WTC11 (cell line): Measurements from ENCODE around the gene PDK4. TPM values are rescaled to one million over a fixed set of nuclear protein-coding genes. Genes with fewer than 3 reads are reported as not detected.

Source experiments
- ATAC-seq: fragments of 200-7000 bp; cut with Tn5 transposase; 2 replicates; pipeline ENCODE4 v1.10.0; 2021; ENCODE audit warnings: mild to moderate bottlenecking, moderate library complexity
- CTCF ChIA-PET: fragments of 300-600 bp; sonication (Branson Sonifier 250); formaldehyde crosslinking; loops from one replicate; lab custom pipeline; 2021; ENCODE audit warnings: antibody characterized with exemption; lab: Charles Lee
- POLR2A ChIA-PET: fragments of 350-600 bp; sonication (Branson Sonifier 250); formaldehyde crosslinking; loops from one replicate; lab custom pipeline; 2021; ENCODE audit warnings: antibody characterized with exemption; lab: Charles Lee
- DNase-seq: peaks from one replicate; pipeline ENCODE4 v3.0.0; 2021; ENCODE audit warnings: low spot score
- H3K27ac Mint-ChIP-seq: 2 replicates; pipeline ENCODE4 v1.8.0; 2021; ENCODE audit warnings: mixed read lengths
- H3K27me3 Mint-ChIP-seq: 2 replicates; pipeline ENCODE4 v1.8.0; 2021; ENCODE audit warnings: low read depth, mild to moderate bottlenecking, moderate library complexity, mixed read lengths
- H3K36me3 Mint-ChIP-seq: 2 replicates; pipeline ENCODE4 v1.8.0; 2021; ENCODE audit warnings: mixed read lengths
- H3K4me1 Mint-ChIP-seq: 2 replicates; pipeline ENCODE4 v1.8.0; 2022; ENCODE audit warnings: mixed read lengths
- H3K4me3 Mint-ChIP-seq: 2 replicates; pipeline ENCODE4 v1.8.0; 2021; ENCODE audit warnings: mild to moderate bottlenecking, moderate library complexity, mixed read lengths
- H3K9me3 Mint-ChIP-seq: 2 replicates; pipeline ENCODE4 v1.8.0; 2021; ENCODE audit warnings: mixed read lengths
- CBFB ChIP-seq: sonication (generic); formaldehyde crosslinking; IDR thresholded peaks from 2 replicates; pipeline ENCODE4 v1.8.1; 2022; ENCODE audit warnings: mild to moderate bottlenecking, low read depth, missing genetic modification reagents
- CREB1 ChIP-seq: sonication (generic); formaldehyde crosslinking; IDR thresholded peaks from 2 replicates; pipeline ENCODE4 v1.8.0; 2023; ENCODE audit warnings: mild to moderate bottlenecking, missing genetic modification reagents
- EMX1 ChIP-seq: fragments of 250-450 bp; sonication (Bioruptor Pico); IDR thresholded peaks from 2 replicates; pipeline ENCODE4 v1.8.0; 2021; ENCODE audit warnings: mild to moderate bottlenecking
- FOXK1 ChIP-seq: sonication (generic); formaldehyde crosslinking; IDR thresholded peaks from 2 replicates; pipeline ENCODE4 v1.8.0; 2022; ENCODE audit warnings: mild to moderate bottlenecking, moderate library complexity, missing genetic modification reagents
- HMGA2 ChIP-seq: fragments of 250-450 bp; sonication (Bioruptor Pico); IDR thresholded peaks from 2 replicates; pipeline ENCODE4 v1.4.0; 2021; ENCODE audit warnings: mild to moderate bottlenecking, moderate library complexity
- JAZF1 ChIP-seq: fragments of 250-450 bp; sonication (Bioruptor Pico); IDR thresholded peaks from 2 replicates; pipeline ENCODE4 v1.9.0; 2021; ENCODE audit warnings: moderate library complexity, mild to moderate bottlenecking, inconsistent platforms
- RELA ChIP-seq: sonication (generic); formaldehyde crosslinking; IDR thresholded peaks from 2 replicates; pipeline ENCODE4 v1.8.1; 2022; ENCODE audit warnings: missing genetic modification reagents, mild to moderate bottlenecking, borderline replicate concordance
- TEAD1 ChIP-seq: sonication (generic); formaldehyde crosslinking; IDR thresholded peaks from 2 replicates; pipeline ENCODE4 v1.8.0; 2022; ENCODE audit warnings: mild to moderate bottlenecking, missing genetic modification reagents
- ZNF219 ChIP-seq: sonication (generic); formaldehyde crosslinking; IDR thresholded peaks from 2 replicates; pipeline ENCODE4 v1.8.0; 2023; ENCODE audit warnings: missing genetic modification reagents, mild to moderate bottlenecking, borderline replicate concordance
- total RNA-seq: library from RNA; stranded (reverse); gene quantifications from 3 replicates; pipeline ENCODE4 v1.2.3, GENCODE V29; 2021
- TF ChIP-seq, protein P1 (sequence below): sonication (generic); formaldehyde crosslinking; IDR thresholded peaks from 2 replicates; pipeline ENCODE4 v1.8.1; 2023; ENCODE audit warnings: mild to moderate bottlenecking, missing genetic modification reagents, borderline replicate concordance
- TF ChIP-seq, protein P2 (sequence below): fragments of 250-450 bp; sonication (Bioruptor Pico); IDR thresholded peaks from 2 replicates; pipeline ENCODE4 v1.9.0; 2021; ENCODE audit warnings: moderate library complexity, mild to moderate bottlenecking, inconsistent platforms, borderline replicate concordance
- TF ChIP-seq, protein P3 (sequence below): sonication (generic); formaldehyde crosslinking; IDR thresholded peaks from 2 replicates; pipeline ENCODE4 v1.8.0; 2022; ENCODE audit warnings: mild to moderate bottlenecking, missing genetic modification reagents
- TF ChIP-seq, protein P4 (sequence below): fragments of 250-450 bp; sonication (Bioruptor Pico); IDR thresholded peaks from 2 replicates; pipeline ENCODE4 v1.9.0; 2021; ENCODE audit warnings: mild to moderate bottlenecking, borderline replicate concordance
- TF ChIP-seq, protein P5 (sequence below): sonication (generic); formaldehyde crosslinking; conservative IDR thresholded peaks from 2 replicates; pipeline ENCODE4 v1.8.1; 2023; ENCODE audit warnings: mild to moderate bottlenecking, low read depth, missing genetic modification reagents, moderate library complexity

PDK4 gene
- total RNA-seq, 1 experiment from 2014 or later = 0.31 TPM

DNA sequence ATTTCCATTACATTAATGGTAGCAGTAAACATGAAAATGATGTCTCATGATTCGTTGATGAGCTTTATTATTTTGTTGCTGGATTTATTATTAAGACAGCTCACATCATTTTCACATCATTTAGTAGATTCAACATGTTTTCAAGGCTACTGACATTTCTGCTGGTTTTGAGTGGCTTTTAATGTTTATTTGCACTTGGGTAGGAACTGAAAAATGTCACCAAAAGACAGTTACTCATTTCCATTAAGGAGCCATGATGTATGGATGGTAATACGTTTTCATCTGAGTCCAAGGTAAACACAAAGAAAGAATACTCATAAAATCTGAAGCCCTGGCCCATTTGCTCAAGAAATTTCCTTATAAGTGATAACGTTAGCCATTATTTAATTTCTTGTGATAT, 14.8 kb downstream of the PDK4 start:
- POLR2A ChIA-PET = no interaction called here
- H3K27me3 Mint-ChIP-seq = no peaks in the 10 kb centered on the region
- no peak overlapping the region for H3K4me3 Mint-ChIP-seq
- TF ChIP-seq EMX1 (CRISPR knock-in tag) (no peak), RELA (CRISPR knock-in tag) (no peak), CREB1 (CRISPR knock-in tag) (no peak), FOXK1 (no peak), CBFB (no peak), HMGA2 (CRISPR knock-in tag) (no peak), JAZF1 (CRISPR knock-in tag) (no peak), ZNF219 (CRISPR knock-in tag) (no peak), TEAD1 (CRISPR knock-in tag) (no peak)
- TF ChIP-seq, protein P1, sequence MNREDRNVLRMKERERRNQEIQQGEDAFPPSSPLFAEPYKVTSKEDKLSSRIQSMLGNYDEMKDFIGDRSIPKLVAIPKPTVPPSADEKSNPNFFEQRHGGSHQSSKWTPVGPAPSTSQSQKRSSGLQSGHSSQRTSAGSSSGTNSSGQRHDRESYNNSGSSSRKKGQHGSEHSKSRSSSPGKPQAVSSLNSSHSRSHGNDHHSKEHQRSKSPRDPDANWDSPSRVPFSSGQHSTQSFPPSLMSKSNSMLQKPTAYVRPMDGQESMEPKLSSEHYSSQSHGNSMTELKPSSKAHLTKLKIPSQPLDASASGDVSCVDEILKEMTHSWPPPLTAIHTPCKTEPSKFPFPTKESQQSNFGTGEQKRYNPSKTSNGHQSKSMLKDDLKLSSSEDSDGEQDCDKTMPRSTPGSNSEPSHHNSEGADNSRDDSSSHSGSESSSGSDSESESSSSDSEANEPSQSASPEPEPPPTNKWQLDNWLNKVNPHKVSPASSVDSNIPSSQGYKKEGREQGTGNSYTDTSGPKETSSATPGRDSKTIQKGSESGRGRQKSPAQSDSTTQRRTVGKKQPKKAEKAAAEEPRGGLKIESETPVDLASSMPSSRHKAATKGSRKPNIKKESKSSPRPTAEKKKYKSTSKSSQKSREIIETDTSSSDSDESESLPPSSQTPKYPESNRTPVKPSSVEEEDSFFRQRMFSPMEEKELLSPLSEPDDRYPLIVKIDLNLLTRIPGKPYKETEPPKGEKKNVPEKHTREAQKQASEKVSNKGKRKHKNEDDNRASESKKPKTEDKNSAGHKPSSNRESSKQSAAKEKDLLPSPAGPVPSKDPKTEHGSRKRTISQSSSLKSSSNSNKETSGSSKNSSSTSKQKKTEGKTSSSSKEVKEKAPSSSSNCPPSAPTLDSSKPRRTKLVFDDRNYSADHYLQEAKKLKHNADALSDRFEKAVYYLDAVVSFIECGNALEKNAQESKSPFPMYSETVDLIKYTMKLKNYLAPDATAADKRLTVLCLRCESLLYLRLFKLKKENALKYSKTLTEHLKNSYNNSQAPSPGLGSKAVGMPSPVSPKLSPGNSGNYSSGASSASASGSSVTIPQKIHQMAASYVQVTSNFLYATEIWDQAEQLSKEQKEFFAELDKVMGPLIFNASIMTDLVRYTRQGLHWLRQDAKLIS (CRISPR knock-in tag) = no peak
- TF ChIP-seq, protein P2, sequence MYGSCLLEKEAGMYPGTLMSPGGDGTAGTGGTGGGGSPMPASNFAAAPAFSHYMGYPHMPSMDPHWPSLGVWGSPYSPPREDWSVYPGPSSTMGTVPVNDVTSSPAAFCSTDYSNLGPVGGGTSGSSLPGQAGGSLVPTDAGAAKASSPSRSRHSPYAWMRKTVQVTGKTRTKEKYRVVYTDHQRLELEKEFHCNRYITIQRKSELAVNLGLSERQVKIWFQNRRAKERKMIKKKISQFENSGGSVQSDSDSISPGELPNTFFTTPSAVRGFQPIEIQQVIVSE = no peak
- TF ChIP-seq, protein P3, sequence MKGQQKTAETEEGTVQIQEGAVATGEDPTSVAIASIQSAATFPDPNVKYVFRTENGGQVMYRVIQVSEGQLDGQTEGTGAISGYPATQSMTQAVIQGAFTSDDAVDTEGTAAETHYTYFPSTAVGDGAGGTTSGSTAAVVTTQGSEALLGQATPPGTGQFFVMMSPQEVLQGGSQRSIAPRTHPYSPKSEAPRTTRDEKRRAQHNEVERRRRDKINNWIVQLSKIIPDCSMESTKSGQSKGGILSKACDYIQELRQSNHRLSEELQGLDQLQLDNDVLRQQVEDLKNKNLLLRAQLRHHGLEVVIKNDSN (CRISPR knock-in tag) = no peak
- TF ChIP-seq, protein P4, sequence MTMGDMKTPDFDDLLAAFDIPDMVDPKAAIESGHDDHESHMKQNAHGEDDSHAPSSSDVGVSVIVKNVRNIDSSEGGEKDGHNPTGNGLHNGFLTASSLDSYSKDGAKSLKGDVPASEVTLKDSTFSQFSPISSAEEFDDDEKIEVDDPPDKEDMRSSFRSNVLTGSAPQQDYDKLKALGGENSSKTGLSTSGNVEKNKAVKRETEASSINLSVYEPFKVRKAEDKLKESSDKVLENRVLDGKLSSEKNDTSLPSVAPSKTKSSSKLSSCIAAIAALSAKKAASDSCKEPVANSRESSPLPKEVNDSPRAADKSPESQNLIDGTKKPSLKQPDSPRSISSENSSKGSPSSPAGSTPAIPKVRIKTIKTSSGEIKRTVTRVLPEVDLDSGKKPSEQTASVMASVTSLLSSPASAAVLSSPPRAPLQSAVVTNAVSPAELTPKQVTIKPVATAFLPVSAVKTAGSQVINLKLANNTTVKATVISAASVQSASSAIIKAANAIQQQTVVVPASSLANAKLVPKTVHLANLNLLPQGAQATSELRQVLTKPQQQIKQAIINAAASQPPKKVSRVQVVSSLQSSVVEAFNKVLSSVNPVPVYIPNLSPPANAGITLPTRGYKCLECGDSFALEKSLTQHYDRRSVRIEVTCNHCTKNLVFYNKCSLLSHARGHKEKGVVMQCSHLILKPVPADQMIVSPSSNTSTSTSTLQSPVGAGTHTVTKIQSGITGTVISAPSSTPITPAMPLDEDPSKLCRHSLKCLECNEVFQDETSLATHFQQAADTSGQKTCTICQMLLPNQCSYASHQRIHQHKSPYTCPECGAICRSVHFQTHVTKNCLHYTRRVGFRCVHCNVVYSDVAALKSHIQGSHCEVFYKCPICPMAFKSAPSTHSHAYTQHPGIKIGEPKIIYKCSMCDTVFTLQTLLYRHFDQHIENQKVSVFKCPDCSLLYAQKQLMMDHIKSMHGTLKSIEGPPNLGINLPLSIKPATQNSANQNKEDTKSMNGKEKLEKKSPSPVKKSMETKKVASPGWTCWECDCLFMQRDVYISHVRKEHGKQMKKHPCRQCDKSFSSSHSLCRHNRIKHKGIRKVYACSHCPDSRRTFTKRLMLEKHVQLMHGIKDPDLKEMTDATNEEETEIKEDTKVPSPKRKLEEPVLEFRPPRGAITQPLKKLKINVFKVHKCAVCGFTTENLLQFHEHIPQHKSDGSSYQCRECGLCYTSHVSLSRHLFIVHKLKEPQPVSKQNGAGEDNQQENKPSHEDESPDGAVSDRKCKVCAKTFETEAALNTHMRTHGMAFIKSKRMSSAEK (CRISPR knock-in tag) = no peak
- TF ChIP-seq, protein P5, sequence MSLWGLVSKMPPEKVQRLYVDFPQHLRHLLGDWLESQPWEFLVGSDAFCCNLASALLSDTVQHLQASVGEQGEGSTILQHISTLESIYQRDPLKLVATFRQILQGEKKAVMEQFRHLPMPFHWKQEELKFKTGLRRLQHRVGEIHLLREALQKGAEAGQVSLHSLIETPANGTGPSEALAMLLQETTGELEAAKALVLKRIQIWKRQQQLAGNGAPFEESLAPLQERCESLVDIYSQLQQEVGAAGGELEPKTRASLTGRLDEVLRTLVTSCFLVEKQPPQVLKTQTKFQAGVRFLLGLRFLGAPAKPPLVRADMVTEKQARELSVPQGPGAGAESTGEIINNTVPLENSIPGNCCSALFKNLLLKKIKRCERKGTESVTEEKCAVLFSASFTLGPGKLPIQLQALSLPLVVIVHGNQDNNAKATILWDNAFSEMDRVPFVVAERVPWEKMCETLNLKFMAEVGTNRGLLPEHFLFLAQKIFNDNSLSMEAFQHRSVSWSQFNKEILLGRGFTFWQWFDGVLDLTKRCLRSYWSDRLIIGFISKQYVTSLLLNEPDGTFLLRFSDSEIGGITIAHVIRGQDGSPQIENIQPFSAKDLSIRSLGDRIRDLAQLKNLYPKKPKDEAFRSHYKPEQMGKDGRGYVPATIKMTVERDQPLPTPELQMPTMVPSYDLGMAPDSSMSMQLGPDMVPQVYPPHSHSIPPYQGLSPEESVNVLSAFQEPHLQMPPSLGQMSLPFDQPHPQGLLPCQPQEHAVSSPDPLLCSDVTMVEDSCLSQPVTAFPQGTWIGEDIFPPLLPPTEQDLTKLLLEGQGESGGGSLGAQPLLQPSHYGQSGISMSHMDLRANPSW (CRISPR knock-in tag) = no peak
- TF ChIP-seq, all 79 proteins: peak for 0
- peaks cover 5% of the 10 kb centered on the region; the same call in 1 of the 2 replicates for H3K4me1 Mint-ChIP-seq
- H3K27ac Mint-ChIP-seq = no peak overlapping the region
- no peak for ATAC-seq
- CTCF ChIA-PET = interaction anchor here (1.1 kb wide), 1 partner anchor 109 kb away, joined by 4 read pairs; no protein-coding TSS in a partner anchor
- no peak for DNase-seq
- no peaks in the 10 kb centered on the region for H3K36me3 Mint-ChIP-seq
- no peaks in the 10 kb centered on the region for H3K9me3 Mint-ChIP-seq
